Chondrocyte (in vitro differentiated cells): ENCODE data around the gene HTR2A. TPM values are rescaled to one million over a fixed set of nuclear protein-coding genes. Genes with fewer than 3 reads are reported as not detected.

Experiments
- DNase-seq: peaks from one replicate; pipeline ENCODE4 v3.0.0; 2021; ENCODE audit warnings: mixed read lengths, low spot score
- H3K27ac Mint-ChIP-seq: one replicate; pipeline ENCODE4 v1.8.0; 2021; ENCODE audit warnings: mild to moderate bottlenecking, moderate library complexity, mixed read lengths; ENCODE audit not compliant: unreplicated experiment
- H3K27me3 Mint-ChIP-seq: 2 replicates; pipeline ENCODE4 v1.8.0; 2021; ENCODE audit warnings: low read depth, mixed read lengths
- H3K36me3 Mint-ChIP-seq: 2 replicates; pipeline ENCODE4 v1.8.0; 2021; ENCODE audit warnings: low read depth, mixed read lengths
- H3K4me1 Mint-ChIP-seq: 2 replicates; pipeline ENCODE4 v1.8.0; 2021; ENCODE audit warnings: low read depth, mild to moderate bottlenecking, mixed read lengths
- H3K4me3 Mint-ChIP-seq: one replicate; pipeline ENCODE4 v1.8.0; 2021; ENCODE audit warnings: mild to moderate bottlenecking, moderate library complexity, mixed read lengths; ENCODE audit not compliant: unreplicated experiment
- H3K9me3 Mint-ChIP-seq: 2 replicates; pipeline ENCODE4 v1.8.0; 2021; ENCODE audit warnings: low read depth, mixed read lengths
- CTCF ChIP-seq: fragments of 200-600 bp; sonication (generic); IDR thresholded peaks from 2 replicates; pipeline ENCODE4 v1.5.0; 2021; ENCODE audit warnings: antibody characterized with exemption, mild to moderate bottlenecking, moderate library complexity
- total RNA-seq: library from RNA; stranded (reverse); gene quantifications from 3 replicates; pipeline ENCODE4 v1.2.1, GENCODE V29; 2021

The HTR2A gene
- total RNA-seq, 1 donor from 2014 or later = 0.37 TPM

- no peak for DNase-seq
- Mint-ChIP-seq H3K27me3 (peaks cover 5% of the 10 kb centered on the region), H3K27ac (no peak overlapping the region), H3K9me3 (no peaks in the 10 kb centered on the region), H3K4me3 (no peak overlapping the region), H3K36me3 (no peaks in the 10 kb centered on the region), H3K4me1 (no peaks in the 10 kb centered on the region)
- no peak for TF ChIP-seq CTCF
These were observed 66.3 kb downstream of the HTR2A start for GRCh38 chr13:46830405-46831005.

DNA sequence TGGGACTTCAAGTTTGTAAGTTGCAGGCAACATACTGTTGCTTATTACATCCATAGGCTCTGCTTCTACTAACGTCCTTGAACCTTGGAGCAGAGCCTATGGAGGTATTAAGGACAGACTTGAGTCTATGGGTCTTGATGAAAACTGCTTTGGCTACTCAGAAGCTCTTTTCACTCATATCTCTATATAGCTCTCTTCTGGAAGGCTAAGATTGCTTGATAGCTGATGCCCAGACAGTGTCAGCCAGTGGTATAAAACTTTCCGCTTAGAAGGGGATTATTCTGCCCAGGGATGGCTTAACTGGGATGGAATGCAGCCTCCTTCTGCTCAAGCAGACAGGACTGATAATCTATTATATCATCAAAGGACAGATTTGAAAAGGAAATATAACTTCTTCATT is 74.3 kb downstream of the HTR2A start:
- Mint-ChIP-seq H3K9me3 (no peaks in the 10 kb centered on the region), H3K36me3 (peaks cover 1% of the 10 kb centered on the region), H3K27ac (no peak overlapping the region), H3K4me1 (no peaks in the 10 kb centered on the region), H3K27me3 (peaks cover 6% of the 10 kb centered on the region), H3K4me3 (no peak overlapping the region)
- DNase-seq = no peak
- no peak for TF ChIP-seq CTCF

GRCh38 chr13:46817838-46818476 is 78.9 kb downstream of the HTR2A start:
- Mint-ChIP-seq H3K36me3 (peaks cover 4% of the 10 kb centered on the region), H3K4me3 (no peak overlapping the region), H3K27me3 (peaks cover 6% of the 10 kb centered on the region), H3K27ac (no peak overlapping the region), H3K9me3 (peaks cover 4% of the 10 kb centered on the region), H3K4me1 (no peaks in the 10 kb centered on the region)
- TF ChIP-seq CTCF = no peak
- no peak for DNase-seq

GRCh38 chr13:46817095-46817494 is 79.8 kb downstream of the HTR2A start:
- no peak overlapping the region for H3K4me3 Mint-ChIP-seq
- H3K36me3 Mint-ChIP-seq = peaks cover 10% of the 10 kb centered on the region
- no peak for TF ChIP-seq CTCF
- H3K9me3 Mint-ChIP-seq = peaks cover 12% of the 10 kb centered on the region
- no peaks in the 10 kb centered on the region for H3K4me1 Mint-ChIP-seq
- no peak for DNase-seq
- H3K27ac Mint-ChIP-seq = no peak overlapping the region
- H3K27me3 Mint-ChIP-seq = peaks cover 6% of the 10 kb centered on the region

- Mint-ChIP-seq H3K4me3 (no peak overlapping the region), H3K4me1 (no peaks in the 10 kb centered on the region), H3K27ac (no peak overlapping the region), H3K9me3 (peaks cover 19% of the 10 kb centered on the region), H3K36me3 (peaks cover 12% of the 10 kb centered on the region), H3K27me3 (peaks cover 5% of the 10 kb centered on the region)
- no peak for TF ChIP-seq CTCF
- DNase-seq = no peak
These were observed 80.5 kb downstream of the HTR2A start for GRCh38 chr13:46816371-46816770.
